H1 (cell line): ENCODE results near the gene NOTUM. TPM values are rescaled to one million over a fixed set of nuclear protein-coding genes. Genes with fewer than 3 reads are reported as not detected.

Source experiments
- CTCF ChIA-PET: fragments of 300-600 bp; sonication (Branson Sonifier 250); formaldehyde crosslinking; loops from one replicate; lab custom pipeline; 2021; ENCODE audit not compliant: partially characterized antibody; lab: Charles Lee
- POLR2A ChIA-PET: fragments of 300-600 bp; sonication (Branson Sonifier 250); formaldehyde crosslinking; loops from one replicate; lab custom pipeline; 2021; ENCODE audit warnings: inconsistent platforms; ENCODE audit not compliant: partially characterized antibody; lab: Charles Lee
- DNase-seq, 2 experiments: peaks; one replicate each; pipeline versions ENCODE4 v3.0.0 to v3.0.0-alpha.2; 2010 to 2022; ENCODE audit warnings: low spot score in 2 of 2, low read depth in 1 of 2, mixed read lengths in 1 of 2
- FAIRE-seq: peaks from 2 replicates; lab custom pipeline; 2011; peaks lifted over from hg19 to GRCh38; lab: Jason Lieb, UNC
- H2AFZ ChIP-seq: 2 replicates; pipeline ENCODE4 v1.8.1; 2012; ENCODE audit warnings: low read length, inconsistent platforms
- H2AK5ac ChIP-seq: 2 replicates; pipeline ENCODE4 v1.6.1; 2013; ENCODE audit warnings: low read depth, low read length
- H2BK120ac ChIP-seq: replicated peaks from 2 replicates; pipeline ENCODE3; 2013; ENCODE audit warnings: low read depth, low read length, inconsistent platforms
- H2BK12ac ChIP-seq: 2 replicates; pipeline ENCODE4 v1.6.1; 2013; ENCODE audit warnings: low read depth, low read length
- H2BK15ac ChIP-seq: 2 replicates; pipeline ENCODE4 v1.6.1; 2013; ENCODE audit warnings: low read length
- H2BK20ac ChIP-seq: 2 replicates; pipeline ENCODE4 v1.6.1; 2013; ENCODE audit warnings: low read length
- H2BK5ac ChIP-seq: 2 replicates; pipeline ENCODE4 v1.6.1; 2013; ENCODE audit warnings: low read depth, low read length
- H3K14ac ChIP-seq: 2 replicates; pipeline ENCODE4 v1.6.1; 2013; ENCODE audit warnings: inconsistent platforms; ENCODE audit not compliant: insufficient read length
- H3K18ac ChIP-seq: 2 replicates; pipeline ENCODE4 v1.6.1; 2013; ENCODE audit warnings: low read length; ENCODE audit errors: extremely low read depth
- H3K23ac ChIP-seq: 2 replicates; pipeline ENCODE4 v1.6.1; 2013; ENCODE audit warnings: inconsistent platforms; ENCODE audit not compliant: insufficient read length
- H3K23me2 ChIP-seq: 2 replicates; pipeline ENCODE4 v1.6.1; 2013; ENCODE audit warnings: low read depth, low read length
- H3K27ac ChIP-seq: 2 replicates; pipeline ENCODE4 v1.6.1; 2011; ENCODE audit warnings: low read depth, low read length, inconsistent platforms
- H3K27me3 ChIP-seq, 4 experiments: replicated peaks in 1 of 4; 1 replicate in 1 of 4; 2 replicates in 3 of 4; pipeline versions ENCODE4 v1.6.1 to v1.8.1; 2011 to 2013; ENCODE audit warnings: low read length in 3 of 4, mild to moderate bottlenecking in 3 of 4, inconsistent platforms in 2 of 4, mixed read lengths in 2 of 4, moderate library complexity in 1 of 4; ENCODE audit not compliant: control insufficient read depth in 3 of 4, insufficient read depth in 3 of 4; ENCODE audit errors: extremely low read depth in 1 of 4
- H3K36me3 ChIP-seq, 4 experiments: 2 replicates each; pipeline versions ENCODE4 v1.6.1 to v1.8.1; 2011 to 2013; ENCODE audit warnings: mild to moderate bottlenecking in 4 of 4, low read length in 3 of 4, moderate library complexity in 2 of 4, control low read depth in 1 of 4, inconsistent platforms in 1 of 4; ENCODE audit not compliant: insufficient read depth in 4 of 4, control insufficient read depth in 2 of 4
- H3K4ac ChIP-seq: replicated peaks from 2 replicates; pipeline ENCODE3; 2013; ENCODE audit warnings: low read length, low read depth, mixed read lengths, inconsistent platforms; ENCODE audit not compliant: insufficient read length
- H3K4me1 ChIP-seq, 4 experiments: replicated peaks in 1 of 4; 1 replicate in 1 of 4; 2 replicates in 3 of 4; pipeline versions ENCODE4 v1.6.1 to v1.8.1; 2011 to 2013; ENCODE audit warnings: low read length in 3 of 4, inconsistent platforms in 2 of 4, mixed read lengths in 1 of 4; ENCODE audit not compliant: insufficient read depth in 4 of 4, control insufficient read depth in 3 of 4
- H3K4me2 ChIP-seq, 2 experiments: 2 replicates each; pipeline versions ENCODE4 v1.6.1 to v1.8.1; 2011 to 2013; ENCODE audit warnings: low read depth in 2 of 2, low read length in 2 of 2, control low read depth in 1 of 2, inconsistent platforms in 1 of 2, mild to moderate bottlenecking in 1 of 2; ENCODE audit not compliant: insufficient read depth in 1 of 2
- H3K4me3 ChIP-seq, 4 experiments: fragments of 200-600, 300-600 bp in 1 of 4; sonication (generic), shearing (Covaris generic), sonication (Bioruptor Twin) in 1 of 4; 2 replicates each; pipeline versions ENCODE4 v1.5.1 to v1.8.1; 2011 to 2016; ENCODE audit warnings: low read length in 4 of 4, low read depth in 3 of 4, control low read depth in 2 of 4, inconsistent platforms in 2 of 4, mild to moderate bottlenecking in 2 of 4, mixed read lengths in 1 of 4, moderate library complexity in 1 of 4; ENCODE audit not compliant: insufficient read depth in 2 of 4; ENCODE audit errors: extremely low read depth in 1 of 4
- H3K56ac ChIP-seq: replicated peaks from 2 replicates; pipeline ENCODE3; 2013; ENCODE audit warnings: low read depth, mild to moderate bottlenecking, mixed read lengths, low read length, inconsistent platforms; ENCODE audit not compliant: insufficient read length
- H3K79me1 ChIP-seq: 2 replicates; pipeline ENCODE4 v1.6.1; 2013; ENCODE audit warnings: low read depth, low read length, control low read depth
- H3K79me2 ChIP-seq, 2 experiments: 2 replicates each; pipeline versions ENCODE4 v1.6.1 to v1.8.1; 2012 to 2013; ENCODE audit warnings: low read length in 2 of 2, mild to moderate bottlenecking in 2 of 2, inconsistent platforms in 1 of 2; ENCODE audit not compliant: insufficient read depth in 2 of 2, control insufficient read depth in 1 of 2
- H3K9ac ChIP-seq, 4 experiments: replicated peaks in 1 of 4; 1 replicate in 1 of 4; 2 replicates in 3 of 4; pipeline versions ENCODE4 v1.6.1 to v1.8.1; 2011 to 2013; ENCODE audit warnings: low read depth in 3 of 4, low read length in 3 of 4, control low read depth in 2 of 4, mild to moderate bottlenecking in 2 of 4, moderate library complexity in 2 of 4, inconsistent platforms in 1 of 4; ENCODE audit errors: extremely low read depth in 1 of 4
- H3K9me3 ChIP-seq, 2 experiments: 2 replicates each; pipeline versions ENCODE4 v1.6.1 to v1.8.1; 2012 to 2013; ENCODE audit warnings: mild to moderate bottlenecking in 2 of 2, moderate library complexity in 2 of 2, control low read depth in 1 of 2, inconsistent platforms in 1 of 2, low read depth in 1 of 2, low read length in 1 of 2, mixed read lengths in 1 of 2; ENCODE audit not compliant: insufficient read depth in 2 of 2
- H4K20me1 ChIP-seq, 2 experiments: replicated peaks in 1 of 2; 2 replicates each; pipeline versions ENCODE3 to v1.8.1; 2011 to 2013; ENCODE audit warnings: inconsistent platforms in 2 of 2, low read length in 2 of 2, mild to moderate bottlenecking in 1 of 2; ENCODE audit not compliant: insufficient read depth in 2 of 2, control insufficient read depth in 1 of 2
- H4K5ac ChIP-seq: 2 replicates; pipeline ENCODE4 v1.6.1; 2013; ENCODE audit warnings: low read length, low read depth, mixed read lengths, inconsistent platforms; ENCODE audit not compliant: insufficient read length
- H4K8ac ChIP-seq: 2 replicates; pipeline ENCODE4 v1.8.0; 2013; ENCODE audit warnings: mild to moderate bottlenecking, moderate library complexity, low read length, inconsistent platforms; ENCODE audit not compliant: insufficient read depth; ENCODE audit errors: extremely low read depth
- H4K91ac ChIP-seq: replicated peaks from 2 replicates; pipeline ENCODE3; 2013; ENCODE audit warnings: low read length, mixed read lengths, inconsistent platforms; ENCODE audit not compliant: insufficient read length
- ASH2L ChIP-seq: fragments of 200-600, 300-600 bp; sonication (generic); IDR thresholded peaks from one replicate; pipeline ENCODE4 v1.7.1; 2017; ENCODE audit warnings: low read length
- CHD2 ChIP-seq: IDR thresholded peaks from 2 replicates; pipeline ENCODE4 v1.6.1; 2012; ENCODE audit warnings: low read length, improper control_type of control experiment
- EZH2 ChIP-seq: fragments of 200-600 bp; sonication (generic); IDR thresholded peaks from 2 replicates; pipeline ENCODE4 v1.7.1; 2012; ENCODE audit warnings: low read depth, mild to moderate bottlenecking, moderate library complexity, low read length, inconsistent platforms; ENCODE audit not compliant: severe bottlenecking
- GABPA ChIP-seq: IDR thresholded peaks from 2 replicates; pipeline ENCODE4 v1.6.1; 2011; ENCODE audit warnings: mild to moderate bottlenecking, low read length, moderate library complexity, borderline replicate concordance; ENCODE audit not compliant: insufficient read depth
- HDAC6 ChIP-seq: IDR thresholded peaks from one replicate; pipeline ENCODE4 v1.7.1; 2012; ENCODE audit warnings: low read depth, mild to moderate bottlenecking, inconsistent platforms, low read length, moderate library complexity
- JUND ChIP-seq: IDR thresholded peaks from 2 replicates; pipeline ENCODE4 v1.6.1; 2011; ENCODE audit warnings: mild to moderate bottlenecking, improper control_type of control experiment, low read length
- POU5F1 ChIP-seq: IDR thresholded peaks from 2 replicates; pipeline ENCODE4 v1.6.1; 2011; ENCODE audit warnings: low read depth, mild to moderate bottlenecking, low read length, moderate library complexity
- SAP30 ChIP-seq: fragments of 300-600 bp; sonication (generic); IDR thresholded peaks from 2 replicates; pipeline ENCODE4 v1.7.1; 2012; ENCODE audit warnings: low read length, moderate library complexity, mild to moderate bottlenecking, inconsistent platforms; ENCODE audit not compliant: insufficient read depth, insufficient replicate concordance
- SP2 ChIP-seq: IDR thresholded peaks from 2 replicates; pipeline ENCODE4 v1.6.1; 2012; ENCODE audit warnings: mild to moderate bottlenecking, low read length, inconsistent platforms
- ZNF274 ChIP-seq: IDR thresholded peaks from 2 replicates; pipeline ENCODE4 v1.7.0; 2012; ENCODE audit warnings: low read length, borderline replicate concordance; ENCODE audit errors: extremely low read depth
- WGBS, 2 experiments: shearing (Covaris generic) in 1 of 2; methylation state at CpG; one replicate each; pipeline versions ENCODE4 v1.1.6 to v1.1.7; 2013 to 2015; ENCODE audit warnings: low lambda C conversion rate in 2 of 2, mixed read lengths in 2 of 2, inconsistent platforms in 1 of 2, low coverage in 1 of 2, missing lambda C conversion rate in 1 of 2; ENCODE audit not compliant: insufficient replicate concordance in 2 of 2, insufficient coverage in 1 of 2, insufficient read length in 1 of 2; ENCODE audit errors: extremely low coverage in 1 of 2, missing lambda C conversion rate in 1 of 2; 5-methylcytosine and 5-hydroxymethylcytosine counted together
- polyA plus RNA-seq, 7 experiments: library from polyadenylated mRNA; depleted of rRNA in 3 of 7; stranded (reverse) in 5 of 7; unstranded in 2 of 7; fragments of >200 nt in 5 of 7; fragments of 200-250 nt in 2 of 7; gene quantifications; 1 replicate in 5 of 7; 2 replicates in 1 of 7; 4 replicates in 1 of 7; pipeline versions ENCODE4 v1.2.1 to v1.2.3, GENCODE V29; 2011 to 2013; ENCODE audit warnings: missing spikeins in 2 of 7, mixed read lengths in 2 of 7
- total RNA-seq: library from RNA; stranded (reverse); fragmentation: NEBNext Ultra II Directional; extraction: Animal tissue kit (Norgen Biotek cat#: 25700); gene quantifications from 2 replicates; pipeline ENCODE4 v1.2.1, GENCODE V29; 2021
- TF ChIP-seq, protein P1 (sequence below): IDR thresholded peaks from 2 replicates; pipeline ENCODE4 v1.6.1; 2012; ENCODE audit warnings: inconsistent platforms

The NOTUM gene
- total and polyA plus RNA-seq, 2 of the 8 experiments (the other 6 are each of a cell fraction or from before 2014, with no cell fraction given), result 0.45 to 0.76 TPM

DNA sequence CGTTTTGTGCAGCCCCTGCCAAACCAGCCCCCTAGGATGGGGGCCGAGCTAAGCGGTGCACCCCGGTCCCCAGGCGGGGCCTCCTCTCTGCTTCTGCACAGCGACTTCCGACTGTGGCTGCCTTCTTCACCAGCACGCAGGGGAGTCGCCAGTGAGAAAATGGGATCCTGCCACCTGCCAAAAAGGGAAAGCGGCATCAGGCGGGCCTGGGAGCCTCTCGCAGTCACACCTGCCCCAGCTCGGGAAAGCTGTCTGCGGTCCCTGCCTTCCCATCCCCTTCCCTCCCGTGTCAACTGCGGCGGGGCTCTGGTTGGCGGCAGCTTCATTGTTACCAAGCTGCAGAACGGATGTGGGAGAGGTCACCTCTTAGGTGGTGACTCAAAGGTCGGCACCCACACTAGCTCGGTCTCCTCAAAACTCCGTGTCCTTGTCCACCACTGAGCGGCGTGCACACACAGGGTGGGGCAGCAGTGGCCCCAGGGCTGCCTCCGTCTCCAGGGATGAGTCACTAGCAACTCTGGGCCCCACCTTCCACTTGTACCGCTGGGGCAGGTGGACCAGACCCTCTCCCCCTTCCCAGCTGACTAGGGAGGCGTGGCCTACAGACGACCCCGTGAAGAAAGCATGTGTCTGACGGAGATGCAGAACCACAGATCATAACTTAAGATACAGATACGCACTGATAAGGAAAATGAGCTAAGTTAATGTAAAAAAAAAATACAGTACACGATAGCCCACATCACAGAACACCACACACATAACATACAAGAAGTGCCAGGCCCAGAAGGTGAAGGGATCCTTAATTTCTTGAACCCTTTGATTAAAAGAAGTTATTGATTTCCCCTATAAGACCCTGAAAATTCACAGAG is 48.3 kb downstream of the NOTUM start:
- Histone ChIP-seq H3K4ac (no peak overlapping the region), H4K8ac (no peak overlapping the region), H3K18ac (no peak overlapping the region), H2BK120ac (no peak overlapping the region), H3K14ac (no peak overlapping the region), H2AK5ac (no peak overlapping the region), H4K91ac (no peak overlapping the region), H3K9me3 (no peaks in the 10 kb centered on the region), H3K4me3 (no peak overlapping the region), H4K5ac (no peak overlapping the region), H3K56ac (no peak overlapping the region), H2AFZ (no peak overlapping the region), H3K23ac (no peak overlapping the region), H3K36me3 (peaks cover 8 to 25% (median 19%) of the 10 kb centered on the region in 4 experiments), H3K4me1 (peaks cover 0 to 18% (median 8%) of the 10 kb centered on the region in 4 experiments; a peak in 6 of 7 replicates), H2BK12ac (0 out of 2 replicates have a peak overlapping the region, but pooled peaks have one; percentile 9), H3K9ac (no peak overlapping the region), H2BK20ac (no peak overlapping the region), H3K27me3 (peaks cover 0 to 4% (median 2%) of the 10 kb centered on the region in 4 experiments; a peak in 2 of 7 replicates), H2BK15ac (no peak overlapping the region), H4K20me1 (peaks cover 6 to 45% of the 10 kb centered on the region in 2 experiments), H2BK5ac (0 out of 2 replicates have a peak overlapping the region, but pooled peaks have one; percentile 18), H3K27ac (no peak overlapping the region), H3K79me2 (peaks cover 0 to 10% of the 10 kb centered on the region in 2 experiments; a peak in 2 of 4 replicates), H3K23me2 (peaks cover 11% of the 10 kb centered on the region), H3K79me1 (peaks cover 2% of the 10 kb centered on the region), H3K4me2 (no peak overlapping the region)
- CTCF ChIA-PET, result interaction anchor here (0.9 to 2.5 kb wide), 6 partner anchors 13 to 293 kb away, joined by 3 to 8 read pairs (median 5); partner anchors contain the start of gene NOTUM
- POLR2A ChIA-PET, result interaction anchor here (0.5 to 8.7 kb wide), 7 partner anchors 9 to 144 kb away, joined by 3 to 135 read pairs (median 4); partner anchors contain the start of genes MAFG and NPB
- WGBS, 2 experiments, result 90% methylated on average over 29 of the region's 32 CpGs; no CpG with 5 or more reads in 1 of the 2 experiments
- DNase-seq (no peak), FAIRE-seq (no peak)
- TF ChIP-seq GABPA (no peak), EZH2 (no peak), SAP30 (no peak), SP2 (no peak), POU5F1 (no peak), ASH2L (no peak), ZNF274 (no peak), JUND (no peak), CHD2 (no peak), HDAC6 (no peak)
- TF ChIP-seq, protein P1, sequence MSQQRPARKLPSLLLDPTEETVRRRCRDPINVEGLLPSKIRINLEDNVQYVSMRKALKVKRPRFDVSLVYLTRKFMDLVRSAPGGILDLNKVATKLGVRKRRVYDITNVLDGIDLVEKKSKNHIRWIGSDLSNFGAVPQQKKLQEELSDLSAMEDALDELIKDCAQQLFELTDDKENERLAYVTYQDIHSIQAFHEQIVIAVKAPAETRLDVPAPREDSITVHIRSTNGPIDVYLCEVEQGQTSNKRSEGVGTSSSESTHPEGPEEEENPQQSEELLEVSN, result no peak
